GM12801 (cell line): ENCODE results near the gene NCOA1.

Experiments used
- CTCF ChIP-seq: IDR thresholded peaks from one replicate; pipeline ENCODE4 v1.5.1; 2011; ENCODE audit warnings: control low read depth; ENCODE audit not compliant: insufficient read length; ENCODE audit errors: extremely low read depth

Gene NCOA1

DNA sequence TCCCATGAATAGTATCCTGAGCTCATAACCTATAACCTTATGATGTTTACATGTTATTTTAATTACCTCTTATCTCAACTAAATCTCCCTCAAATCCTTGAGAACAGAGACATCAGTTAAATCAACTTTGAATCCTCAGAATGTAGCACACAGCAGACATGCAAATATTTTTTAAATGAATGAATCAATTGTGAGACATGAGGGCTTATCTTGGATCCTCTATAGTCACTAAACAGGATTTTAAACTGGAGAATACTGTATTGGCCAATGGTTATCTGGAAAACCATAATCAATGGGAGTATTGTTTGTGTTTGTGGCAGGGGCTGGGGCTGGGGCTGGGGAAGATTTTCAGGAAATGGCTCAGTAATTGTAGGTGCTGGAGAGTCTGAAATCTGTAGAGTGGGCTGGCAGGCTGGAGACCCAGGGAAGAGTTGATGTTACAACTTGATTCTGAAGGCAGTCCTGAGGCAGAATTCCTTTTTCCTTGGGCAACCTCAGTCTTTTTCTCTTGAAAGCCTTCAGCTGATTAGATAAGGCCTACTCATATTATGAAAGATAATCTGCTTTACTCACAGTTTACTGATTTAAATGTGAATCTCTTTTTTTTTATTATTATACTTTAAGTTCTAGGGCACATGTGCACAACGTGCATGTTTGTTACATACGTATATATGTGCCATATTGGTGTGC, 106.3 kb downstream of the NCOA1 start:
- no peak for TF ChIP-seq CTCF

DNA sequence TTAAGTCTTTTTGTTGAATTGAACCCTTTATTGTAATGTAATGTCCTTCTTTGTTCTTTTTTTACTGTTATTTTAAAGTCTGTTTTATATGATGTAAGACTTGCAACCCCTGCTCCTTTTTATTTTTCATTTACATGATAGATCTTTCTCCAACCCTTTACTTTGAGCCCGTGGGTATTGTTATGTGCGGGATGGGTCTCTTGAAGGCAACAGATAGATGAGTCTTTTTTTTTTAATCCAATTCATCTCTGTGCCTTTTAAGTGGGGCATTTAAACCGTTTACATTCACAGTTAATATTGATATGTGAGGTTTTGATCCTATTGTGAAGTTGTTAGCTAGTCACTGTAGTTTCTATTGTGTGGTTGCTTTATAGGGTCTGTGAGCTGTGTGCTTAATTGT, 120.6 kb downstream of the NCOA1 start:
- no peak for TF ChIP-seq CTCF

DNA sequence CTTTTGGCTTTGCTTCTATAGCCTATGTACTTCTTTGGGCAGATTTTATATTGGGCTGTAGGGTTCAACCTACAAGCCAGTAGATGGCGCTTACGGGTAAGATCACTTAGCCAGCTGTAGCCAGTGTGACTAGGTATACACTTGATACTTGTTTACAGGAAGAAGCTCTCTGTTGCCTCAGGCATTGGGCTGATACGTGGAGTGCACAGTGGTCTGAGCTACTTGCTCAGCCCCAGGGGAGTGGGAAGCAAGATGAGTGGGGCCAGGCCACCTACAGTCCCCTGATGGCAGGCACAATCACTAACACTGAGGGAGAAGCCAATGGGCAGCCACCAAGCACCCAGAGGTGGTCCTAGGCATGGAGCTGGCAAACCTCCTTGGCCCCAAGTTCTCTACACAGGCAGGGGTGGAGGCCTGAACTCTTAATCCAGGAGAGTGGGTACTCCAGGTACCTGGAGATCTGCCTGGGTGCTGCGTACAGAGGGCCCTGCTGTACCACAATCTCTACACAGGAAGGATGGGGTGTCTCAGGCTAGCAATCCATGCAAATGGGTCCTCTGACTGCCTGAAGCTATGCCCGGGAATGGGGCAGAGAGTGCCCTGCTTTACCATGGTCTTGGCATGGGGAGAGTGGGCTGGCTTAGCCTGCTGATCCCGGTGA, 122.2 kb downstream of the NCOA1 start:
- no peak for TF ChIP-seq CTCF

DNA sequence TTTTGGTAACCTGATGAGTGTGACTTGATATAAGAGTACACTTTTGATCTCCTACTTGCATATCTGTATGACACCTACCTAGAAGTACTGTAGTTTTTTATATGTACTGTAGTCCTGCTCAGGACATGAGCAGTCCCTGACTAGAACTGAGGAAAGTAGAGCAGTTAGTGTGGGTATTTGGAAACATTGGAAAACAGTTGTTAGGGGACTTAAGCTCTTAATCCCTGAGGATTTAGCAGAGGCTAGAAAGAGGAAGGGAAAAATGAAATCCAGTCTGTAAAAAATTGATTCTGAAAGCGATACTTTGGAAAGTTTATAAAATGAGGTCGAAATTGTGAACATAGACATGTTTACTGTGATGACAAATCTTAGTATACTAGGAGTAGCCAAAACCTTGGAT, 125.6 kb downstream of the NCOA1 start:
- TF ChIP-seq CTCF = no peak

DNA sequence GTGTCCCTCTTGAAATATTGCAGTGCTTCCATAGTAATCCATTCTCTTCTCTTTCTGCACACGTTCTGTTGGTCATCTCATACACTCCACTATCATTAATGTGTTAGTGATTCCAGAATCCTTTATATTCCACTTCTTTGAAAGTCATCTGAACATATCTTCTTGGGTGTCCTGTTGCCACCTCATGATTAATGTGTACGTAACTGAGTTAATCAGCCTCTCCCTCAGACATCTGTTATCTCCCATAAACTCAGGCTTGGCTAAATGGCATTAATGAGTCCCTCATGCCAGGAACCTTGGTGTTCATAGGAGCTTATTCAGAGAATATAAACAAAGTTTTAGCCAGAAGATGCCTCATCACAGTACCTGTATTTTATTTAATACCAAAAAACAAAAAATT, 126.4 kb downstream of the NCOA1 start:
- TF ChIP-seq CTCF = no peak

DNA sequence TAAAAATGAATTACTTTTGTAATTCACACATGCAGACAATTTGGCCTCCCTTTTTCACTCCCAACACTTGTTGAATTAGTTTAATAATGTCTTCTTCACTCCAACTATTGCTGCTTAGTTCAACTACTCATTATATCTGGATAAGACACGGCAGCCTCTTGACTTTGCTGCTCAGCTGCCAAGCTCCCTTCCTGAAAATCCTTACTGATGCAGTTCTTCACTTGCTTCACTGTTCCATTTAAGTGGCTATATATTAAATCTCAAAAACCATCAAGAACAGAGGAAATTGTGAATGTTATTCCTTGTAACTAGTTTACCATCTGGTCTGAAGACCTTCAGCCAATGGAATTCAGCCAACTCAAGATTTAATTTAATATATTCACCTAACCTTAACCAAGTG, 127.1 kb downstream of the NCOA1 start:
- no peak for TF ChIP-seq CTCF

DNA sequence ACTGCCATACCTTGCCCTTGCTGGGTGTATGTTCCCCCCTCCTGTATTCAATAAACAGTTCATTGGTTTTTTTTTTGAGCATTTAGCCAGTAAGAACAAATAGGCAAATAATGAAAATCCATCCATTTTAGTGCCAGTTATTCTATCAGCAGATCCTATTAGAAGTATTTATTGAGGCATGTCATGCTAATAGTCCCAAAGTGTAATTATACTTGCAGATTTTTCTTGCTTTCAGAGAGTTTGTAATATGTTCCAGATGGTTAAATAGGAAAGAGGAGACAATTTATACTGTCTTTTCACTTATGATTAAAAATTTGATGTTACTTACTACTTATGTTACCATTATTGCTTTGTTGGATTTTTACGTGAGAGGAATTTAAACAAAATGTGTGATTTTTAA, 127.6 kb downstream of the NCOA1 start:
- no peak for TF ChIP-seq CTCF
